Skeletal muscle tissue (tissue), 4 donors: ENCODE measurements around the gene RARA. TPM values are rescaled to one million over a fixed set of nuclear protein-coding genes. Genes with fewer than 3 reads are reported as not detected.

Source experiments
- H3K27ac ChIP-seq: one replicate; pipeline ENCODE4 v1.7.0; 2013; ENCODE audit warnings: mild to moderate bottlenecking, low read depth, low read length, inconsistent platforms
- H3K27me3 ChIP-seq, 3 donors: one replicate each; pipeline ENCODE4 v1.7.0; 2013; ENCODE audit warnings: low read length in 3 of 3; ENCODE audit not compliant: control insufficient read depth in 3 of 3, insufficient read depth in 3 of 3
- H3K36me3 ChIP-seq, 3 donors: one replicate each; pipeline ENCODE4 v1.7.0; 2013; ENCODE audit warnings: low read length in 3 of 3; ENCODE audit not compliant: control insufficient read depth in 3 of 3, insufficient read depth in 3 of 3
- H3K4me1 ChIP-seq, 3 donors: one replicate each; pipeline ENCODE4 v1.7.0; 2013; ENCODE audit warnings: low read length in 3 of 3, mild to moderate bottlenecking in 3 of 3; ENCODE audit not compliant: control insufficient read depth in 3 of 3, insufficient read depth in 3 of 3
- H3K4me3 ChIP-seq, 3 donors: one replicate each; pipeline ENCODE4 v1.7.0; 2013; ENCODE audit warnings: low read length in 3 of 3
- H3K9ac ChIP-seq, 3 donors: one replicate each; pipeline ENCODE4 v1.7.0; 2013; ENCODE audit warnings: low read length in 3 of 3, mild to moderate bottlenecking in 3 of 3, moderate library complexity in 2 of 3, low read depth in 1 of 3
- H3K9me3 ChIP-seq, 3 donors: one replicate each; pipeline ENCODE4 v1.7.0; 2013; ENCODE audit warnings: low read length in 3 of 3; ENCODE audit not compliant: control insufficient read depth in 3 of 3
- total RNA-seq: library from RNA; depleted of rRNA; stranded (reverse); fragments of >200 nt; gene quantifications from one replicate; pipeline ENCODE4 v1.2.3, GENCODE V29; 2014
- donor health status: Osteomylitis.

RARA gene
- total RNA-seq, 1 donor from 2014 or later = 17.2 TPM

DNA sequence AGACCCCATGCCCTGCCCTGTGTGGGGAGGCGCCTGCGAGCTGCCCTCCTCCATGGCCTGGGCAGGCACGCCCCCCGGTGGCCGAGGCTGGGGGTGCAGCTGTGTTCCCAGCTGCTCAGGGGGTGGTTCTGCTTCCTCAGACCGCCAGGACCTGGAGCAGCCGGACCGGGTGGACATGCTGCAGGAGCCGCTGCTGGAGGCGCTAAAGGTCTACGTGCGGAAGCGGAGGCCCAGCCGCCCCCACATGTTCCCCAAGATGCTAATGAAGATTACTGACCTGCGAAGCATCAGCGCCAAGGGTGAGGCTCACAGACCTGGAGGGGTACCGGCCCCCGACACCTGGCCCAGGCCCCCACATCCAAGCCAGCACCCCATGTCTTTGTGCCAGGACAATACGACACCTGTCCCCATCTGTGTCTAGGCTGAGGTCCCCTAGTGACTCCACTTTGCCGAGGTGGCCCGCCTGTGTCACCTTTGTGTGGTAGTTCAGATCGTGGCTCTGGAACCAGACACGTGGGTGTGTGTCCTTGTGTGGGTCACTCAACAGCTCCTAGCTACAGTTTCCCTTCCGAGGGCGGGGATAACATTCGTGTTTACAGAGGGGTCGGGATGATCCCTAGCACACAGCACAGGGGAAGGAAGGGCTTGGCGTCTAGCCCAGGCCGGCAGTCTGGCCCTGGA lies 46.3 kb downstream of the RARA start:
- Histone ChIP-seq H3K4me1 (peaks cover 25 to 32% (median 29%) of the 10 kb centered on the region in 3 donors), H3K4me3 (peak overlapping the region in 1 of 3 donors; percentile 7), H3K9me3 (no peaks in the 10 kb centered on the region), H3K9ac (peak overlapping the region in 1 of 3 donors; percentile 62), H3K27ac (peak overlapping the region; percentile 12), H3K27me3 (no peaks in the 10 kb centered on the region), H3K36me3 (peaks cover 33 to 41% (median 41%) of the 10 kb centered on the region in 3 donors)

DNA sequence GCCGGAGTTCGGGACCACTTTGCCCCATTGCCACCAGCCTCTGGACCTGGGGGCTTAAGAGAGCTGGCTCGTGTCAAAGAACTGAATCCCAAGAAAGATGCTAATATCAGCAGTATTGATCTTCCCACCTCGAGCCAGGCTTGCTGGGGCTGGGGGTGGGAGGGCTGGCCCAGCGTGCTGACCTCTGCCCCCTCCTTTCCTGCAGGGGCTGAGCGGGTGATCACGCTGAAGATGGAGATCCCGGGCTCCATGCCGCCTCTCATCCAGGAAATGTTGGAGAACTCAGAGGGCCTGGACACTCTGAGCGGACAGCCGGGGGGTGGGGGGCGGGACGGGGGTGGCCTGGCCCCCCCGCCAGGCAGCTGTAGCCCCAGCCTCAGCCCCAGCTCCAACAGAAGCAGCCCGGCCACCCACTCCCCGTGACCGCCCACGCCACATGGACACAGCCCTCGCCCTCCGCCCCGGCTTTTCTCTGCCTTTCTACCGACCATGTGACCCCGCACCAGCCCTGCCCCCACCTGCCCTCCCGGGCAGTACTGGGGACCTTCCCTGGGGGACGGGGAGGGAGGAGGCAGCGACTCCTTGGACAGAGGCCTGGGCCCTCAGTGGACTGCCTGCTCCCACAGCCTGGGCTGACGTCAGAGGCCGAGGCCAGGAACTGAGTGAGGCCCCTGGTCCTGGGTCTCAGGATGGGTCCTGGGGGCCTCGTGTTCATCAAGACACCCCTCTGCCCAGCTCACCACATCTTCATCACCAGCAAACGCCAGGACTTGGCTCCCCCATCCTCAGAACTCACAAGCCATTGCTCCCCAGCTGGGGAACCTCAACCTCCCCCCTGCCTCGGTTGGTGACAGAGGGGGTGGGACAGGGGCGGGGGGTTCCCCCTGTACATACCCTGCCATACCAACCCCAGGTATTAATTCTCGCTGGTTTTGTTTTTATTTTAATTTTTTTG lies 47.1 kb downstream of the RARA start:
- Histone ChIP-seq H3K27me3 (no peaks in the 10 kb centered on the region), H3K4me3 (no peak overlapping the region), H3K27ac (peak overlapping the region; percentile 12), H3K9ac (no peak overlapping the region), H3K4me1 (peaks cover 21 to 27% (median 25%) of the 10 kb centered on the region in 3 donors), H3K36me3 (peaks cover 33 to 39% (median 37%) of the 10 kb centered on the region in 3 donors), H3K9me3 (no peaks in the 10 kb centered on the region)

DNA sequence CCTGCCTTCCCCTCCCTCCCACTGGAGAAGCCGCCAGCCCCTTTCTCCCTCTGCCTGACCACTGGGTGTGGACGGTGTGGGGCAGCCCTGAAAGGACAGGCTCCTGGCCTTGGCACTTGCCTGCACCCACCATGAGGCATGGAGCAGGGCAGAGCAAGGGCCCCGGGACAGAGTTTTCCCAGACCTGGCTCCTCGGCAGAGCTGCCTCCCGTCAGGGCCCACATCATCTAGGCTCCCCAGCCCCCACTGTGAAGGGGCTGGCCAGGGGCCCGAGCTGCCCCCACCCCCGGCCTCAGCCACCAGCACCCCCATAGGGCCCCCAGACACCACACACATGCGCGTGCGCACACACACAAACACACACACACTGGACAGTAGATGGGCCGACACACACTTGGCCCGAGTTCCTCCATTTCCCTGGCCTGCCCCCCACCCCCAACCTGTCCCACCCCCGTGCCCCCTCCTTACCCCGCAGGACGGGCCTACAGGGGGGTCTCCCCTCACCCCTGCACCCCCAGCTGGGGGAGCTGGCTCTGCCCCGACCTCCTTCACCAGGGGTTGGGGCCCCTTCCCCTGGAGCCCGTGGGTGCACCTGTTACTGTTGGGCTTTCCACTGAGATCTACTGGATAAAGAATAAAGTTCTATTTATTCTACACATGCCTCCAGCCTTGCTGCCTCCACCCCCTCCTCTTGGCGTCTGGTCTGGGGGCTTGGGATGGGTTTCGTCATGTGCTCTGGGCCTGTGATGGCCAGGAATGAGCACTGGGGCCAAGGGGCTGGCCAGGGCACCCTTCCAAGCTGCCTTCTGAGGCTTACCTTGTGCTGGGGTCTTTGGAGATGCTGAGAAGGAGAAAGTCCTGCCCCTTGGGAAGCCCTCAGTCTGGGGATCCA lies 48.3 kb downstream of the RARA start:
- Histone ChIP-seq H3K9me3 (no peaks in the 10 kb centered on the region), H3K36me3 (peaks cover 28 to 32% (median 28%) of the 10 kb centered on the region in 3 donors), H3K4me1 (peaks cover 12 to 19% (median 14%) of the 10 kb centered on the region in 3 donors), H3K27ac (no peak overlapping the region), H3K27me3 (peaks cover 0 to 4% (median 3%) of the 10 kb centered on the region in 3 donors), H3K4me3 (no peak overlapping the region), H3K9ac (peak overlapping the region in 1 of 3 donors; percentile 25)

DNA sequence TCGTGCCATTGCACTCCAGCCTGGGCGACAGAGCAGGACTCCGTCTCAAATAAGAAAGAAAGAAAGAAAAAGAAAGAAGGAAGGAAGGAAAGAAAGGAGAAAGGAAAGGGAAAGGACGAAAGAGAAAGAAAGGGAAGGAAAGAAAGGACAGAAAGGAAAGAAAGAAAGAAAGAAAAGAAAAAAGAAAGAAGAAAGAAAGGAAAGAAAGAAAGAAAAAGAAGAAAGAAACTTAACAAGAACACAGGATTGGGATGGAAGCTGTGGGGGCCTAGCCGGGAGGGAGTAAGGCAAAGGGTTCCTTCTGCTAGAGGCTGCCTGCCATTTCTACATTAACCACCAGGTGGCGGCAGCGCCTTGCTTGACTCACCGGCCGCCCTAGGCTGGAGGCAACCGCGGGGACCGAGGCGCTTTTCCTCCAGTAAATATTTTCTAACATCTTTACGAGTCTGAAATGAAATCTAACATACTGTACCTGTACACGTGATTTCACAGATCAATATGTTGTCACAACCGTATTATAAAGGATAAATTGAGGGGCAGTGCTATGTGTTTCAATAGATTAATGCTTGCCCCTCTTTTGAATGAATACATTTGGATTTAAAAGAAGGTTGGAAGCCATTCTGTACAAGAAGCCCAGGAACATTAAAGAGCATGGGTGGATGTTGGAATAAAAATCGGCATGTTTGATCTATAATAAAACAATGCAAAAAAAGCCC lies 49.5 kb downstream of the RARA start:
- Histone ChIP-seq H3K36me3 (peaks cover 18 to 22% (median 18%) of the 10 kb centered on the region in 3 donors), H3K4me1 (peaks cover 10 to 18% (median 14%) of the 10 kb centered on the region in 3 donors), H3K27ac (no peak overlapping the region), H3K4me3 (peak overlapping the region in 1 of 3 donors; percentile 43), H3K27me3 (peaks cover 0 to 7% (median 3%) of the 10 kb centered on the region in 3 donors), H3K9me3 (no peaks in the 10 kb centered on the region), H3K9ac (no peak overlapping the region)

DNA sequence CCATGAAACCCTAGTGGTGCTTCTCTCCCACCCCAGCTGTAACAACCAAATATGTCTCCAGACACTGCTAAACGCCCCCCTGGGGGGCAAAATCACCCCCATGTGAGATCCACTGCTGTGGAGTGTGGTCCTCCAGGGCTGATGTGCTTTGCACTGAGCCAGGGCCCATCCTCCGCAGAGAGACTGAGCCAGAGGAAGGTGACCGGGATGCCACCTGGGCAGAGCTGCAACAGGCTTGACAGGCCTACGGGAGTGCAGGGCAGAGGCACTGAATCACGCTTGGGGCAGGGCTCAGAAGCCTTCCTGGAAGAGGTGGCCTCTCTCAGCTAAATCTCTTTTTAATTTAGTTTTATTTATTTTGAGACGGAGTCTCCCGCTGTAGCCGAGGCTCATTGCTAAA lies 51.1 kb downstream of the RARA start:
- H3K27ac ChIP-seq = no peak overlapping the region
- no peak overlapping the region for H3K4me3 ChIP-seq
- H3K9me3 ChIP-seq = no peaks in the 10 kb centered on the region
- H3K4me1 ChIP-seq = peaks cover 10 to 21% (median 15%) of the 10 kb centered on the region in 3 donors
- H3K9ac ChIP-seq = no peak overlapping the region
- H3K36me3 ChIP-seq = peaks cover 7 to 11% (median 9%) of the 10 kb centered on the region in 3 donors
- H3K27me3 ChIP-seq = peaks cover 0 to 13% (median 3%) of the 10 kb centered on the region in 3 donors

DNA sequence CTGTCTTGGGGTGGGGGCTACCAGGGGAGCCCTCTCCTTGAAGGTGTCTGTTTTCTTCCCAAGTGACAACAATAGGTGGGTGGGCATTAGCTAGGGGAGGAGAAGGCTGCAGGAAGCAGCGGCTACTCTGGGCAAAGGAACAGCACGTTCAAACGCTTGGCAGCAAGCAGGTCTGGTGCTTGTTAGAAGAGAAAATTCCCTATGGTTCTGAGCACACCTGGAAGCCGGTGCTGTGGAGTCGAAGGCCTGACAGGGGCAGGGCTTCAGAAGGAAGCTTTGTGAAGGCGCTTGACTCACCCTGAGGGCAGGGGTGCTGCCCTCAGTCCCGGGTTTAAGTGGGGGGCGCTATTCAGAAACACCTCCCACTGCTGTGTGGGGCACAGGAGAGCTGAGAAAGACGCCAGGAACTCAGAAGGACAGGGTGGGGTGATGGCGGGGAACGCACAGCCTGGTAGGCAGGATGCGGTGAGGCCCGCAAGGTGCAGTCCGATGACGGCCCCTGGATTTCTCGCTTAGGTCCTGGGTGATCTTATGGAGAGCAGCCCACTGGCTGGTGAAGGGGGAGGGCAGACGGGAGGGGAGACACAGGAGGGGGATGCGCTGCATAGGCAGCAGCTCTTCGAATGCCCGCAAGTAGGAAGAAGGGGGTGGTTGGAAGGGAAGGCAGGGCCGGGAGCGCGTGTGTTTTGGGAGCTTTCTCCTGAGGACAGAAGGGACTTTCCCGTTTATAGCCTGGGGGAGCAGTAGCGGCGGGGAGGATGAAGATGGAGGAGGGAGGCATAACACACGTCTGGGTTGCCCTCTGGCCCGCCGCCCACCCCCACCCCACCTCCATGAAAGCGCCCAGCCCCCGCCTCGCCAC lies 52.3 kb downstream of the RARA start:
- peaks cover 0 to 1% (median under 1%) of the 10 kb centered on the region in 3 donors for H3K36me3 ChIP-seq
- H3K27me3 ChIP-seq = peaks cover 0 to 13% (median 3%) of the 10 kb centered on the region in 3 donors
- no peaks in the 10 kb centered on the region for H3K9me3 ChIP-seq
- peaks cover 10 to 14% (median 10%) of the 10 kb centered on the region in 3 donors for H3K4me1 ChIP-seq
- no peak overlapping the region for H3K4me3 ChIP-seq
- H3K27ac ChIP-seq = no peak overlapping the region
- H3K9ac ChIP-seq = no peak overlapping the region

DNA sequence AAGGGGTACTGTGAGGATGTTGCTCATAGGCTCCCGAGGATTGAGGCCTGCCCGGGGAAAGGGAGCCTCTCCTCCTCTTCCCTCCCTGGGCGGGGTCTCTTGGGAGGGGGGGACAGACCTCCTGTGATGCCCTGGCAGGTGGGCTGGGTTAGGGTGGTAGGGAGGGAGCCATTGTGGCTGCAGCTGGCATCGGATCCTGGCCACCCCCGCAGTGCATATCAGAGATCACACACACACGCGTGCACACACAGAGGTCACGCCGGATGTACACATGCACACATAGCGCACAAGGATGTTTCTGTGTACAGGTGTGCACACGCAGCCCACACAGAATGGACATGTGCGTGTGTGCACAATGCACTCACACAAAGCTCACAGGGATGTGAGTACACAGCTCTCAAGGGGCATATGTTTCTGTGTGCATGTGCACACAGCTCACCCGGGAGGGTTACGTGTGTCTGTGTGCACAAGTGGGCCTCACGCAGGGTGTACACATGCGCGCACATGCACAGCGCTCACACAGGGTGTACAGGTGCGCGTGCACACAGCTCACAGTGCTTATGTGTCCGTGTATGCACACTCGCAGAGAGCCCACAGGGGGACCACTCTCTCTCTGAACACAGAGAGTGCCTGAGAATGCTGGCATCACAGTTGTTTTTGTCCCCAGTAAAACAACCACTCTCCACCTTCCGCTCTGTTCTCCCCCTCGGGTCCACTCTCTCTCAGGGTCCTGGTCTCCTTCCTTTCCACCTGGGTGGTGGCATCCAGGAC lies 53.1 kb downstream of the RARA start:
- H3K4me3 ChIP-seq = peak overlapping the region; percentile 7 to 71 (median 71)
- no peaks in the 10 kb centered on the region for H3K36me3 ChIP-seq
- peaks cover 0 to 13% (median 3%) of the 10 kb centered on the region in 3 donors for H3K27me3 ChIP-seq
- peak overlapping the region in 1 of 3 donors; percentile 70 for H3K9ac ChIP-seq
- H3K27ac ChIP-seq = no peak overlapping the region
- H3K9me3 ChIP-seq = no peaks in the 10 kb centered on the region
- peaks cover 10 to 14% (median 10%) of the 10 kb centered on the region in 3 donors for H3K4me1 ChIP-seq

DNA sequence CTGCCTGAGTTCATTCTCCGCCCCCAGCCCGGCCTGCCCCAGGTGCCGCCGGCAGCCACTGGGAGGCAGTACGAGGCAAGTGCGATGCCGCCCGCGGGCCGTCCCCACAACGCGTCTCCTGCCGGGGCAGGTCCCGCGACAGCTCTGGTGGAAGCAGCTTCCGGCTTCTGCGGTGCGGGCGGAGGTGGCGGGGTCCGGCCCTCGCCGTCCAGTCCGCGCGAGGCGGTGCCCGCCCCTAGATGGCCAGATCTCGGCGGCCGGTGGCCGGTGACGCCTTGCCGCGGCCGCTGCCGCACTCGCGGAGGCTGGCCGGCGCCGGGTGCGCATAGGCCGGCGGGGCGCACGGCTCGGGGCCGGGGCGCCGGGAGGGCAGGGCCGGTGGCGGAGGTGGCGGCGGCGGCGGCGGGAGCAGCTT lies 53.7 kb downstream of the RARA start:
- H3K4me3 ChIP-seq = peak overlapping the region; percentile 7 to 71 (median 71)
- H3K9ac ChIP-seq = peak overlapping the region in 1 of 3 donors; percentile 70
- no peak overlapping the region for H3K27ac ChIP-seq
- no peaks in the 10 kb centered on the region for H3K9me3 ChIP-seq
- peaks cover 0 to 13% (median 3%) of the 10 kb centered on the region in 3 donors for H3K27me3 ChIP-seq
- peaks cover 10 to 14% (median 10%) of the 10 kb centered on the region in 3 donors for H3K4me1 ChIP-seq
- no peaks in the 10 kb centered on the region for H3K36me3 ChIP-seq
